Psoas muscle (tissue), 8 donors: ENCODE measurements around the gene BMPR1A. TPM values are rescaled to one million over a fixed set of nuclear protein-coding genes. Genes with fewer than 3 reads are reported as not detected.

Source experiments
- ATAC-seq, 4 donors: fragments of 200-7000 bp; cut with Tn5 transposase; one replicate each; pipeline ENCODE4 v1.9.1; 2020; ENCODE audit warnings: moderate library complexity in 3 of 4, mild to moderate bottlenecking in 2 of 4
- DNase-seq, 2 donors: peaks; one replicate each; pipeline ENCODE4 v3.0.0-alpha.2; 2020
- H3K27ac ChIP-seq: fragments of 200-600 bp; one replicate; pipeline ENCODE4 v1.8.0; 2022
- H3K27me3 ChIP-seq, 3 donors: fragments of 200-600 bp in 1 of 3; one replicate each; pipeline versions ENCODE4 v1.6.1 to v1.8.0; 2013 to 2022; ENCODE audit warnings: low read length in 2 of 3, mild to moderate bottlenecking in 2 of 3, moderate library complexity in 1 of 3; ENCODE audit not compliant: insufficient read depth in 3 of 3
- H3K36me3 ChIP-seq, 2 donors: fragments of 200-600 bp in 1 of 2; one replicate each; pipeline versions ENCODE4 v1.6.1 to v1.8.0; 2013 to 2022; ENCODE audit warnings: low read depth in 1 of 2, mild to moderate bottlenecking in 1 of 2, moderate library complexity in 1 of 2; ENCODE audit not compliant: insufficient read depth in 1 of 2
- H3K4me1 ChIP-seq: fragments of 200-600 bp; one replicate; pipeline ENCODE4 v1.8.0; 2022
- H3K4me3 ChIP-seq: fragments of 200-600 bp; one replicate; pipeline ENCODE4 v1.8.0; 2022; ENCODE audit warnings: mild to moderate bottlenecking
- H3K9me3 ChIP-seq: fragments of 200-600 bp; one replicate; pipeline ENCODE4 v1.8.0; 2022
- CTCF ChIP-seq: fragments of 200-600 bp; IDR thresholded peaks from one replicate; pipeline ENCODE4 v1.8.0; 2022; ENCODE audit warnings: antibody characterized with exemption
- WGBS, 3 donors: extraction: QIAGEN DNeasy Blood & Tissue Kit; methylation state at CpG; one replicate each; pipeline versions ENCODE4 v1.1.6 to v1.1.7; 2013; 5-methylcytosine and 5-hydroxymethylcytosine counted together
- intact Hi-C, 2 donors: fragments of 100-400 bp; cut with DNase I; formaldehyde crosslinking; loops; one replicate each; pipeline versions ENCODE4 v1.11.0 to v1.14.2; 2022
- polyA plus RNA-seq, 3 donors: library from polyadenylated mRNA; stranded (reverse); fragments of 200-250 nt; gene quantifications; one replicate each; pipeline ENCODE4 v1.2.3, GENCODE V29; 2013
- total RNA-seq, 4 donors: library from RNA; stranded (reverse); fragmentation: NEBNext Ultra II Directional in 2 of 4; extraction: Animal tissue kit (Norgen Biotek cat#: 25700) in 2 of 4; gene quantifications; one replicate each; pipeline versions ENCODE4 v1.2.1 to v1.2.4, GENCODE V29; 2021 to 2023
- donor health status: healthy with polysubstance abuse.
- donor health status: DM: no; HTN: no; CAD: no; lungs with moderate emphysema.
- donor health status: Bipolar disorder and iron deficiency.
- donor health status: healthy.
- donor health status: DM: yes; HTN: yes; CAD: no.
- donor health status: DM: no; HTN: no; CAD: no.
- donor health status: DM: no; HTN: no; CAD: no.
- donor health status: DM: yes; HTN: yes; CAD: no.

BMPR1A gene
- total and polyA plus RNA-seq, 7 donors: 4.6 to 30.0 (median 22.7) TPM

- Histone ChIP-seq H3K27ac (no peak overlapping the region), H3K4me1 (peaks cover 22% of the 10 kb centered on the region), H3K27me3 (no peaks in the 10 kb centered on the region), H3K9me3 (no peaks in the 10 kb centered on the region), H3K36me3 (no peaks in the 10 kb centered on the region), H3K4me3 (no peak overlapping the region)
- ATAC-seq (no peak), DNase-seq (no peak)
- TF ChIP-seq CTCF: no peak
- intact Hi-C loops: no loop called here
- WGBS, 3 donors: 71 to 87% (median 83%) methylated on average over 2 of the region's 2 CpGs
Observed at GRCh38 chr10:86817246-86817645, 60.8 kb downstream of the BMPR1A start.

- WGBS, 3 donors: 79 to 96% (median 93%) methylated on average over 6 of the region's 6 CpGs
- Histone ChIP-seq H3K36me3 (no peaks in the 10 kb centered on the region), H3K27me3 (no peaks in the 10 kb centered on the region), H3K9me3 (no peaks in the 10 kb centered on the region), H3K27ac (no peak overlapping the region), H3K4me1 (peaks cover 28% of the 10 kb centered on the region), H3K4me3 (no peak overlapping the region)
- DNase-seq (no peak), ATAC-seq (no peak)
- intact Hi-C loops: no loop called here
- TF ChIP-seq CTCF: no peak
Observed at GRCh38 chr10:86819567-86819966, 63.1 kb downstream of the BMPR1A start.

GRCh38 chr10:86820509-86820908 is 64.1 kb downstream of the BMPR1A start:
- no peak for DNase-seq
- Histone ChIP-seq H3K27ac (no peak overlapping the region), H3K36me3 (no peaks in the 10 kb centered on the region), H3K9me3 (no peaks in the 10 kb centered on the region), H3K4me3 (no peak overlapping the region), H3K27me3 (no peaks in the 10 kb centered on the region), H3K4me1 (peaks cover 19% of the 10 kb centered on the region)
- ATAC-seq: peak; percentile 53 to 62 (median 56)
- intact Hi-C loops: no loop called here
- no peak for TF ChIP-seq CTCF
- WGBS, 3 donors: 48 to 52% (median 51%) methylated on average over 5 of the region's 5 CpGs

GRCh38 chr10:86821388-86821999 is 65.1 kb downstream of the BMPR1A start:
- no peak overlapping the region for H3K27ac ChIP-seq
- H3K4me1 ChIP-seq: peaks cover 18% of the 10 kb centered on the region
- H3K36me3 ChIP-seq: no peaks in the 10 kb centered on the region
- WGBS, 3 donors: 56 to 74% (median 59%) methylated on average over 6 of the region's 6 CpGs
- no peaks in the 10 kb centered on the region for H3K9me3 ChIP-seq
- no peak for ATAC-seq
- H3K27me3 ChIP-seq: no peaks in the 10 kb centered on the region
- no peak for DNase-seq
- no peak overlapping the region for H3K4me3 ChIP-seq
- intact Hi-C loops: no loop called here
- TF ChIP-seq CTCF: no peak

GRCh38 chr10:86823565-86823964 is 67.1 kb downstream of the BMPR1A start:
- no peak overlapping the region for H3K27ac ChIP-seq

More at GRCh38 chr10:86823565-86823964, 67.1 kb downstream of the BMPR1A start:
- no peak for TF ChIP-seq CTCF
- DNase-seq: no peak
- Histone ChIP-seq H3K27me3 (no peaks in the 10 kb centered on the region), H3K4me3 (no peak overlapping the region), H3K9me3 (no peaks in the 10 kb centered on the region), H3K4me1 (peaks cover 18% of the 10 kb centered on the region), H3K36me3 (no peaks in the 10 kb centered on the region)
- WGBS, 3 donors: 50 to 68% (median 61%) methylated on average over 4 of the region's 4 CpGs
- no peak for ATAC-seq
- intact Hi-C loops: no loop called here
